ENCODE results near the gene CACNA2D2.

The CACNA2D2 gene

GRCh38 chr3:50327129-50327528, 176.3 kb downstream of the CACNA2D2 start:
- DNase-seq (ENCODE audit: low read depth, low spot score), result no peak

GRCh38 chr3:50326182-50326541, 177.3 kb downstream of the CACNA2D2 start:
- no peak for DNase-seq (ENCODE audit: low read depth, low spot score)

- no peak for DNase-seq (ENCODE audit: low read depth, low spot score)
These were observed 177.8 kb downstream of the CACNA2D2 start for GRCh38 chr3:50325497-50326181.

DNA sequence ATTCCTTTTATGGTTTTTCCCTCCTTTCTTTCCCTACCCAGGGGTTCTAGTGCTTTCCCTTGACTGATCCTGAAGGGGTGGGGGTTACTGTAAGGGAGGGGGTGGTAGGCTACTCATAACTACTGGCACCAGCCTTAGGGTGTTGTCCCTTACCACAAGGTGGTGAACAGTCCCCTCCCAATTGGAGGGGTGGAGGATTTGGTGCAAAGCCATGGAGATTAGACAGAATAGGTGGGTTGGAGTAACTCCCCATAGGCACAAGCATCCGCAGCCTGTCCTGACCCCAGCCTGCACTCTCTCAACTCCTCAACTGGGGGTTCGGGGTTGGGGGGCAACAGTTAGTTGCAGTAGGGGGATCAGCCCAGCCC, 178.3 kb downstream of the CACNA2D2 start:
- no peak for DNase-seq (ENCODE audit: low read depth, low spot score)

DNA sequence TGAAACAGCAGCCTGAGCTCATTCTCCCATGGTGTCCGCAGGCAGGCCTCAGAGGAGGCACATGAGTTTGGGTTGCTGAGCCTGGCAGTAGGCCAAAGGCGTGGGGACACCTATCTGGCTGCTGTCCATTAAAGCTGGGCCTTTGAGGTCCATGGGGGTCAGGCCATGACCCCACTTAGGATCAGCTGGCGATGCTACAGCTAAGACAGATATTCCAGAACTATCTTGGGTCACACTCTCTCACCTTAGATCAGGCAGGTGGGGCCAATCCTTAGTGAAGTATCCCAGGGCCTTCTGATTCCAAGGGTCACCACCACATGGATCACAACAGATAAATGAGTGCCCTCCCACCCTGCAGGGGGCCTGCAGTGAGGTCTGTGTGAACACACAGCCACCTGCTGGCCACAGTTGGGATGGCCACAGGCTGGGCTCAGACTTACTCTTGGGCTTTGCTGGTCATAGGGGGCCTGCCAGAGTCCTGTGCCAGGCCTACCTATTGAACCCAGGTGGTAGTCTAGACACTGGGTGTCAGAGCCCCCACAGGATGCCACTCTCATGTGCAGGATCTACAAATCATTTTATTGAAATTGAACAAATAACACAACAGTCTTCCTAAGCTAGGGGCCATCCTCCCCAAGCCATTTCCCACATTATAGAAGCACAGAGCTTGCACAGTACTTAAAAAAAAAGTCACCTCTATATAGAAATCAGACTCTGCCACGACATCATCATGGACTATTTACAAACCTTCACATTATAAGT, 178.9 kb downstream of the CACNA2D2 start:
- peak; percentile 87 for DNase-seq (ENCODE audit: low read depth, low spot score)

GRCh38 chr3:50323614-50324199, 179.7 kb downstream of the CACNA2D2 start:
- DNase-seq (ENCODE audit: low read depth, low spot score), result no peak

DNA sequence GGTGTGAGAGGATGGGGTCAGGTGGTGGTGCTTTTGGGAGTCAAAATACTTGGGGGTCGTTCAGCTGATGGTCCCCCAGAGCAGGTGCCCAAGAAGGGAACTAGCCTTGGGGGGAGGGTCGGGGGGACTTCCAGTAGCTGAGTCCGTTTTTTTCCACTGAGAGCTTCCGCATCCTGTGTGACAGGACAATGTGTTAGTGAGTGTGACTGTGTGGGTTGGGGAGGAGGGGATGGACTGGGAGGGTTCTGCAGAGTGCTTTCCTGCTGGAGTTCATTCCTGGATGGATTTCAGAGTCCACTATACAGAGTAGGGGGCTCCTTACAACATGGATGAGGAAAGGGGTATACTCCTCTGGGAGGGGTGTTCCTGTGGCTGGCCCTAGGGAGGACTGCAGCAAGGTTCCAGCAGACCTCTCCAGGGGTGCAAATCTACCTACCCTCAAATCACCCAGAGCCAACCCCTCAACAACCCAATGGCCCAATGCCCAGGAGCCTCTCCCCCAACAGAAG, 180.3 kb downstream of the CACNA2D2 start:
- DNase-seq (ENCODE audit: low read depth, low spot score), result no peak

DNA sequence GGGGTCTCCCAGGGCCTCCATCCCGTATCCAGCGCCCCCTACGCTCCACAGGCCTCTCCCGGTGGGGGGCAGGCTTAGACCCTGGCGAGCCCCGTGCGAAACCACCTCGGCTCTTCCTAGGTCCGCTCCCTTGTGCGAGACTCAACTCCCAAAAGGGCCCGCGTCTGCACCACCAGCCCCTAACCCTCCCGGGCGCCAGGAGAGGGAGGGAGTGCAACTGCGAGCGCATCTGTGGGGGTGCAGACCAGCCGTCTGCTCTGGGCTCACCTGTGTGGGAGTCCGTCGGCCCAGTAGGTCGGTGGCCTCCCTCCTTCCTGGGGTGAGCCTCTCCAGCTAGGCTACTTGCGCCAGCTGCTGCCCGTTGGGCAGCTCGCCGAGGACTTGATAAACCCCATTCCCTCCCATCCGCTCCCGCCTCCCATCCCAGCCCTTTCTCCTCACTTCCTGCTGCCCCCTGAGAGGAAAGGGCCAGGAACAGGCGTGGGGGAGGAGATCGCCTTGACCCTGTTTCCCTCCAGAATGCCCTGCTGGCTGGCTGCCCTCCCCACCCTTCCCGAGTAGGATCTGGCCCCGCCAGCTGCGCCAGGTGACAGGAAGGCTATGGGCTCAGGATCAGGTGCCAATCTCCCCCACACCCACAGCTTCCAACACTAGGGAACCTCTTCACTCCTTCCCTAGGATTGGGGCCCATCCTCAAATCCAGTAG, 180.9 kb downstream of the CACNA2D2 start, which contains the start of gene HYAL2:
HYAL2 (minus strand) TSS at position 360 of the 706 bp plus-strand sequence. CDS start 2,256 bp downstream, outside the sequence.
- no peak for DNase-seq (ENCODE audit: low read depth, low spot score)

DNA sequence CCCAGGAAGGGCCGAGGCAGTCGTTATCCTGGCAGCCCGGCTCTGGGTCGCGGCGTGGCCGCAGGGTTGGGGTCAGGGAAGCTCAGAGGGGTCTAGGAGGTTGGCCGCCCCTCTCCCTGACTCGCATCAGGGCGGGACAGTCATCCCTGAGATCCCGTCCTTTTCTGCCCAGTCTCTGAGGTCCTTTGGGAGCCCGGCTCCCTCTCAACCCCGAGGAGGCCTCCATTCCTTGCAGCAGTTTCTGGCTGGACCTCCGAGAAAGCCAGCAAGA, 181.4 kb downstream of the CACNA2D2 start:
- no peak for DNase-seq (ENCODE audit: low read depth, low spot score)

DNA sequence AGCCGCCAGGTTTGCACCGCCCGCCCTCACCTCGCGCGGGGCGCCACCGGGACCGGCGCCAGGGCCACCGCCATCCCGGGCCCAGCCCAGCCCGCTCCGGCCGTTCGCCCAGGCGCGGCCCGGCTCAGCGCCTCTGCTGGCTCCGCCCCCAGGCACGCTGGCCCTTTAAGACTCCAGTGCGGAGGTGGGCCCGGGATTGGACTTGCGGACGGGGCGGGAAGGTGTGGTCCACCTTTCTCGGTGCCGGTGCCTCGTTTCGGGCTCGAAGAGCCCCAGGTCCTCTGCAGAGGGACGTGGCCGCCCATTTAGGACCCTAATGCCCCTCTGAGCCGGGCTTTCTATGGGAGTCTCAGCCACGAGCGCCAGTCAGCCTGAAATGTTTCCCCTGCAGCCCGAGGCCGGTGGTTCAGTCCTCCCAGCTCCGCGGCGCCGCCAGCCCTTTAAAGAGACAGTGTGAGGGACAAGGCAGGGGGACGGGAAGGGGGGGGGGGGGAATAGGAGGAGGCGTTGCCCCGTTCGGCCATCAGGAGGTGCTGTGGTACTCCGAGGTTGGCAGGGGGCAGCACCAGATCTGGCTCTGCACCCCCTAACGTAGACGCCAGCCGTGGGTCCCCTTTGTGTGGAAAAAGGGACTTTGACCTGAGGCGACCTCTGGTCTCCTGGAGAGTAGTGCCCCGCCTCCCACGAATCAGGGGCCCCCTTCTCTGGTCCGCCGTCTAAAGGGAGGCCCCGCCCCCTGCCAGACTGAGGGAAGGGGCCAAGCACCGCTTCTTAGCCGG, 181.9 kb downstream of the CACNA2D2 start:
- peak; percentile 95 for DNase-seq (ENCODE audit: low read depth, low spot score)

DNA sequence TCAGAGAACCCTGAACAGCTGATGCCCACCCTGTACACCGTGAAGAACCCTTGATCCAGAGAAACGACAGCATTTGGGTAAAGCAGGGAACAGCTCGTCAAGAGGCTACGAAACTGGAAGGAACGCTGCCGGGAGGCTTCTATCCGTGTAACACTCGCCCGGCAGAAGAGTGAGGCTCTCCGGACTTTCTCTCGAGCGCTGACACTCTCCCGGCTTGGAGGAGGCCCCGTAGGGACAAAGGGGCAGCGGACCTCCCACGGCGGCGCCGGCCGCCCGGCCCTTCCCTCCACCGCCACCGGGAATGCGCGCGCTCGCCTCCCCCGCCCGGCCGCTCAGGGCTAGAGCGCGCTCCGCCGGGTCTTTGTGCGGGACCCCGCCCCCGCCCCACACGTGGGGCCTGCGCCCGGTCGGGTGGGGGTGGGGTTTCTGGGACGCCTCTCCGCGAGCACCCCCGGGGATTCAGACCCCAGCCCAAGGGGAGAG, 182.5 kb downstream of the CACNA2D2 start:
- peak; percentile 83 for DNase-seq (ENCODE audit: low read depth, low spot score)

DNA sequence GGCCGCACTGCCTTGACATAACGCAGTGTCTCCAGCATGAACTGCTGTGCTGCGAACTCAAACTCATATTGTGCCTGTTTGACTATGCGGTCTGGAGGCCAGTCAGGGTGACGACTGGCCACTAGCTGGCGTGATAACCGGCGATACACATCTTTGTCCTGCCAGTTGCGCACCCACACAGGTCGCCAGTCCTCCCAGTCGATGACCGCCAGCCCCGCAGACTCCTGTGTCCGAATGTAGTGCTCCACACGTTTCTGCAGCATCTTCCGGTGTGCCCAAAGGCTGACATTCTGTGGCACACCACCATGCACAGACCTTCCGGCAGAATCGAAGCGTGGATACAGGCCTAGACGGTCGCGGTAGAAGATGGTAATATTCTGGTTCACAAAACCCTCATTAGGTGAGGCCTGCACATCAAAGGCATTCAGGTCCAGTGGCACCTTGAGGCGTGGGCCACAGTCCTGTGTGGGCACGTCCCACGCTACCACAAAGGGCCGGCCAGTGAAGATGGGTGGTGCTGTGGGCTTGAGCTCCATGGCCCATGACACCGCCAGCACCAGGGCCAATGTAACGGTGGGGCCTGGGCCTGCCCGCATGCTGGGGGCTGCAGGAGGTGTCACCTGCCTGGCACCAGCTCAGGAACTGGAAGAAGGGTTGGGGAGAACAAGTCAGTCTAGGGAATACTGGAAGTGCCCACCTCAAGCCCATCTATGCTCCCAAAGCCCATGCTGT, 183.4 kb downstream of the CACNA2D2 start:
- no peak for DNase-seq (ENCODE audit: low read depth, low spot score)

DNA sequence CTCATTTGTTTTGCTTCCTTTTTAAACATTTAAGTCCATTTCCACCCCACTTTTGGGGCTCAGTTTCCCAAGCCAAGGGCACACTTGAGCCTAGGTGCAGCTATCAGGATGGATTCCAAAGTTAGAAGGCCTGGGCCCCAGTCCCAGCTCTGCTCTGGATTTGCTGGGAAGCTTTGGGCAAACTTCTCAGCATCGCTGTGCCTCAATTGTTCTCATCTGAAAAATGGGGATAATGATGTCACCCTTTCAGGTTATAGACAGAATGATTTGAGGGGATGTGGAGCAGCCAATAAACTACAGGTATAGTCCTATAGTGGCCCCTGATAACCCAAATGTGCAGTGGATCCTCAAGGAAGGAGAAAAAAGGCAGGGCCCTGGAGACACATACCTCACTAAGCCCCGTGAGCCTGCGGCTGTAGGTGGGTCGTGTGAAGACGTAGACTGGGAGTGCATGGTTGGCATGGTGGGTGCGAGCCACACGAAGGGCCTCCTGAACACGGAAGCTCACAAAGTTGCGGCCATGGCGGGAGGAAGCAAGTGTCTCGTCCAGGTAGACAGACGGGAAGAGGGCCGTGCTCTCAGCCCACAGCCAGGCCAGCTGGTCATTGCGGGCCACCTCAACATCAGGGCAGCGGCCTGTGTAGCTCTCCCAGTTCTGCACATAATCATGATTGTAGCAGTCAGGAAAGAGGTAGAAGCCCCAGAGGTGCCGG, 184.1 kb downstream of the CACNA2D2 start:
- DNase-seq (ENCODE audit: low read depth, low spot score), result no peak

- no peak for DNase-seq (ENCODE audit: low read depth, low spot score)
These were observed 184.8 kb downstream of the CACNA2D2 start for GRCh38 chr3:50318615-50319014.

- DNase-seq (ENCODE audit: low read depth, low spot score), result no peak
These were observed 185.3 kb downstream of the CACNA2D2 start for GRCh38 chr3:50318163-50318562.

GRCh38 chr3:50317300-50317699, 186.1 kb downstream of the CACNA2D2 start:
- DNase-seq (ENCODE audit: low read depth, low spot score), result no peak

GRCh38 chr3:50316657-50317242, 186.7 kb downstream of the CACNA2D2 start:
- peak; percentile 78 for DNase-seq (ENCODE audit: low read depth, low spot score)

DNA sequence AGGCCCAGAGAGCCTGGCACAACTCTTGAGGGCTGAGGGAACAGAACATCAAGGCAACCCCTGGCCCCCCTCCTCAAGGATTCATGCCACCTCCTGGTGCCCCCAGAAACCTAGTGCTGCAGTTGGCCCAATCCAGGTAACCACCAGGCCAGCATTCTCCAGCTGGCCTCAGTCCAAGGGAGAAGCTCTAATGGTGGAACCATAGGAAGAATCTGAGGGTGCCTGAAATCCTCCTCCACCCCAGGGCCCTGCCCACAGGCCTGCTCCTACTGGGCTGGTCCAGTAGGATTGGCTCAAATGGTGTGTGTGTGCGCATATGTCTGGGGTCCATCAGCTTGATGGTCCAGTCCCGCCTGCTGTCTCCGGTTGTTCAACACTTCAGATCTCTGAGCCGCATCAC, 188.6 kb downstream of the CACNA2D2 start:
- no peak for DNase-seq (ENCODE audit: low read depth, low spot score)

DNA sequence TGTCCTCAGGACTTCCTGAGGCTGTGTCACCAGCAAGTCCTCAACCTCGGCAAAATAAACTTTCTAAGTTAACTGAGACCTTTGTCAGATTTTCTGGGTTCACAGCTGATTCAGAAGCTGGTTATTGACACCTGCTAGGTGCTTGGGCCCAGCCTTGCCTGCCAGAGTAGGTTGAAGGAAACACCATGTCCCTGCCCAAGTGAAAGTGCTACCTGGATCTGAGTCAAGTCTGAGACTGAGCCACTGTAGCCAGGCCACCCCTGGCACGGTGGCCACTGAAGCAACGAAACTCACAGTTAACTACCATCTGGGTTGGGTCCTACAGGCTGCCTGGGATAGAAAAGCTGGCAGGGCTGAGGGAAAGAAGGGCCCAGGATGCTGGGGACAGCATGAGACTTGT, 189.1 kb downstream of the CACNA2D2 start:
- no peak for DNase-seq (ENCODE audit: low read depth, low spot score)
